ENCODE measurements around the gene UBA3. TPM values are rescaled to one million over a fixed set of nuclear protein-coding genes. Genes with fewer than 3 reads are reported as not detected.

UBA3 gene
- total RNA-seq, 1 experiment from 2014 or later = 47.1 TPM

DNA sequence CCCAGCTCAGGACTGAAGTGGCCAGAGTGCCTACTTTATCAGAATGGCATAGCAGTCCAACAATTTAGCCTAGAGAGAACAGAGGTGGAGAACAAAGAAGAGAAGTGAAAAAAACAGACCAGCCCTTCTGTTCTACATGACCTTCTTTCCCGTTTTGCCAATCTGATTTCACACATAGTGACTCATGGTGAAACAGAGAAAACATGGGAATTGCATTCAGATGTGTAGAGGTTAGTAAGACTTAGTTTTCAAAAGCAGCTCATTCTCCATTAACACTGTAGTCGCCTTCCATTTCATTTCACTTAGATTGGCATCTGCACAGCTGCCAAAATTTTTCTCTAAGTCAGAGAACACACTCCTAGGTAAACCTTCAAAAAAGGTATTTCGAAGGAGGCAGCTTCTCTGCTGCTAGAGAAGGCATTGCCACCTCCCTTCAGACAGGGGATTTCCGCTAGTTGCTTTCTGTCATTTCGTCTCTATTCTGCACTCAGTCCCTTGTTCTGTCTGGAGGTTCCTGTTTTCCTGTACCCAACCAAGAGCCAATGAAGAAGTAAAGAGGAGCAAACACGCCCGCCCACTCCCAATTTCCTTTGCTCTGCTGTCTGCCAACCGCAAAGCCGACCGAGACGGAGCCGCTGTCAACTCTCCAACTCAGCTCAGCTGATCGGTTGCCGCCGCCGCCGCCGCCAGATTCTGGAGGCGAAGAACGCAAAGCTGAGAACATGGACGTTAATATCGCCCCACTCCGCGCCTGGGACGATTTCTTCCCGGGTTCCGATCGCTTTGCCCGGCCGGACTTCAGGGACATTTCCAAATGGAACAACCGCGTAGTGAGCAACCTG is 4.4 kb upstream of the UBA3 start, which contains the start of gene ARL6IP5:
ARL6IP5 (plus strand) TSS at position 612 of the 842 bp plus-strand sequence; CDS start at position 723, 111 bp downstream.
- DNase-seq (ENCODE audit: low read depth, low spot score) (no peak), ATAC-seq (peak; percentile 82)
- Histone ChIP-seq H3K36me3 (ENCODE audit: control insufficient read depth, insufficient read depth, low read length) (peaks cover 2% of the 10 kb centered on the region), H3K27ac (ENCODE audit: low read length) (peak within 1 kb of the TSS; percentile 89), H3K9me3 (ENCODE audit: control insufficient read depth, insufficient read depth, low read depth, low read length) (no peaks in the 10 kb centered on the region), H3K4me3 (ENCODE audit: low read depth in 2 of 2, low read length in 2 of 2) (peak within 1 kb of the TSS; percentile 87 to 89), H3K4me1 (ENCODE audit: control insufficient read depth, insufficient read depth, low read length) (peaks cover 48% of the 10 kb centered on the region), H3K27me3 (ENCODE audit: control insufficient read depth, insufficient read depth, low read length) (no peaks in the 10 kb centered on the region)
- ChIA-PET CTCF (no interaction called here), POLR2A (interaction anchor here (0.5 to 0.6 kb wide), 4 partner anchors 22 to 520 kb away, joined by 3 to 5 read pairs (median 3); no protein-coding TSS in a partner anchor)
- in situ Hi-C loops (cut with HindIII; ENCODE audit: low pct_unique_long_range_greater_than_20kb, low sequenced_read_pairs) (no loop called here), intact Hi-C loops (cut with micrococcal nuclease; ENCODE audit: unreplicated experiment) (no loop called here)
- no TSS peak for BruUV-seq (replicated peaks)
- TF ChIP-seq SIN3A (IDR thresholded peaks at IDR 0.05; ENCODE audit: borderline replicate concordance, insufficient read depth, low read depth, low read length) = peak; percentile 81; the same call in 1 of the 2 replicates
- peak; percentile 37; the same call in 1 of the 2 replicates for TF ChIP-seq TCF7L2 (IDR thresholded peaks at IDR 0.05; ENCODE audit: low read depth, low read length)
- TF ChIP-seq, protein P1, sequence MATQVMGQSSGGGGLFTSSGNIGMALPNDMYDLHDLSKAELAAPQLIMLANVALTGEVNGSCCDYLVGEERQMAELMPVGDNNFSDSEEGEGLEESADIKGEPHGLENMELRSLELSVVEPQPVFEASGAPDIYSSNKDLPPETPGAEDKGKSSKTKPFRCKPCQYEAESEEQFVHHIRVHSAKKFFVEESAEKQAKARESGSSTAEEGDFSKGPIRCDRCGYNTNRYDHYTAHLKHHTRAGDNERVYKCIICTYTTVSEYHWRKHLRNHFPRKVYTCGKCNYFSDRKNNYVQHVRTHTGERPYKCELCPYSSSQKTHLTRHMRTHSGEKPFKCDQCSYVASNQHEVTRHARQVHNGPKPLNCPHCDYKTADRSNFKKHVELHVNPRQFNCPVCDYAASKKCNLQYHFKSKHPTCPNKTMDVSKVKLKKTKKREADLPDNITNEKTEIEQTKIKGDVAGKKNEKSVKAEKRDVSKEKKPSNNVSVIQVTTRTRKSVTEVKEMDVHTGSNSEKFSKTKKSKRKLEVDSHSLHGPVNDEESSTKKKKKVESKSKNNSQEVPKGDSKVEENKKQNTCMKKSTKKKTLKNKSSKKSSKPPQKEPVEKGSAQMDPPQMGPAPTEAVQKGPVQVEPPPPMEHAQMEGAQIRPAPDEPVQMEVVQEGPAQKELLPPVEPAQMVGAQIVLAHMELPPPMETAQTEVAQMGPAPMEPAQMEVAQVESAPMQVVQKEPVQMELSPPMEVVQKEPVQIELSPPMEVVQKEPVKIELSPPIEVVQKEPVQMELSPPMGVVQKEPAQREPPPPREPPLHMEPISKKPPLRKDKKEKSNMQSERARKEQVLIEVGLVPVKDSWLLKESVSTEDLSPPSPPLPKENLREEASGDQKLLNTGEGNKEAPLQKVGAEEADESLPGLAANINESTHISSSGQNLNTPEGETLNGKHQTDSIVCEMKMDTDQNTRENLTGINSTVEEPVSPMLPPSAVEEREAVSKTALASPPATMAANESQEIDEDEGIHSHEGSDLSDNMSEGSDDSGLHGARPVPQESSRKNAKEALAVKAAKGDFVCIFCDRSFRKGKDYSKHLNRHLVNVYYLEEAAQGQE (IDR thresholded peaks at IDR 0.05; ENCODE audit: insufficient read depth in 1 of 2, low read depth in 2 of 2, low read length in 1 of 2) = no peak

- ChIA-PET POLR2A (no interaction called here), CTCF (no interaction called here)
- no peak for TF ChIP-seq CTCF (IDR thresholded peaks at IDR 0.05)
- TF ChIP-seq TCF7L2 (IDR thresholded peaks at IDR 0.05; ENCODE audit: low read depth, low read length) = no peak
- TF ChIP-seq SIN3A (IDR thresholded peaks at IDR 0.05; ENCODE audit: borderline replicate concordance, insufficient read depth, low read depth, low read length) = no peak
- no peak for TF ChIP-seq POLR2AphosphoS5 (IDR thresholded peaks at IDR 0.05; ENCODE audit: low read depth, low read length)
- TF ChIP-seq, protein P1 (IDR thresholded peaks at IDR 0.05; ENCODE audit: insufficient read depth in 1 of 2, low read depth in 2 of 2, low read length in 1 of 2) = no peak
- peak overlapping the region; percentile 63 for H3K27ac ChIP-seq (ENCODE audit: low read length)
- intact Hi-C loops (cut with micrococcal nuclease; ENCODE audit: unreplicated experiment) = no loop called here
- no peaks in the 10 kb centered on the region for H3K9me3 ChIP-seq (ENCODE audit: control insufficient read depth, insufficient read depth, low read depth, low read length)
- H3K4me1 ChIP-seq (ENCODE audit: control insufficient read depth, insufficient read depth, low read length) = peaks cover 43% of the 10 kb centered on the region
- no peak overlapping the region for H3K4me3 ChIP-seq (ENCODE audit: low read depth in 2 of 2, low read length in 2 of 2)
- DNase-seq (ENCODE audit: low read depth, low spot score) (no peak), ATAC-seq (no peak)
- in situ Hi-C loops (cut with HindIII; ENCODE audit: low pct_unique_long_range_greater_than_20kb, low sequenced_read_pairs) = no loop called here
- BruUV-seq (replicated peaks) = no TSS peak
- peaks cover 6% of the 10 kb centered on the region for H3K36me3 ChIP-seq (ENCODE audit: control insufficient read depth, insufficient read depth, low read length)
- no peaks in the 10 kb centered on the region for H3K27me3 ChIP-seq (ENCODE audit: control insufficient read depth, insufficient read depth, low read length)
Measured at GRCh38 chr3:69082805-69083204, 2.6 kb upstream of the UBA3 start.
